K562 (cell line): ENCODE data around the gene SRSF5. TPM values are rescaled to one million over a fixed set of nuclear protein-coding genes. Genes with fewer than 3 reads are reported as not detected.
A peak's percentile ranks its signal among the peaks of the same experiment; 100 is the strongest.

Experiments
- BCOR ChIP-seq: fragments of 450-650 bp; IDR thresholded peaks from 2 replicates; pipeline ENCODE4 v1.6.1; 2016
- HEY1 ChIP-seq: fragments of 250-450 bp; sonication (Bioruptor Pico); IDR thresholded peaks from 2 replicates; pipeline ENCODE4 v1.5.0; 2020; ENCODE audit warnings: mild to moderate bottlenecking, moderate library complexity, borderline replicate concordance
- MAZ ChIP-seq, 2 experiments: fragments of 450-650 bp in 1 of 2; sonication (generic) in 1 of 2; formaldehyde crosslinking; IDR thresholded peaks in 1 of 2; conservative IDR thresholded peaks in 1 of 2; 2 replicates each; pipeline versions ENCODE4 v1.4.0 to v1.5.0; 2020; ENCODE audit warnings: mild to moderate bottlenecking in 1 of 2, missing genetic modification reagents in 1 of 2
- MEIS2 ChIP-seq: fragments of 450-650 bp; IDR thresholded peaks from 2 replicates; pipeline ENCODE4 v1.6.1; 2014; ENCODE audit warnings: mild to moderate bottlenecking; ENCODE audit not compliant: partially characterized antibody
- MTA3 ChIP-seq: fragments of 450-650 bp; formaldehyde crosslinking; IDR thresholded peaks from 2 replicates; pipeline ENCODE4 v1.6.1; 2017; ENCODE audit warnings: mild to moderate bottlenecking, borderline replicate concordance
- NFYB ChIP-seq: IDR thresholded peaks from 2 replicates; pipeline ENCODE4 v1.6.1; 2011; ENCODE audit warnings: mild to moderate bottlenecking, moderate library complexity; ENCODE audit not compliant: insufficient read length; ENCODE audit errors: extremely low read depth
- POLR2H ChIP-seq: IDR thresholded peaks from 2 replicates; pipeline ENCODE4 v1.6.1; 2016; ENCODE audit warnings: missing genetic modification characterization, low read depth, mild to moderate bottlenecking, control low read depth, missing compliant biosample characterization, moderate library complexity
- SPI1 ChIP-seq: IDR thresholded peaks from 2 replicates; pipeline ENCODE4 v1.6.1; 2011; ENCODE audit warnings: low read depth, low read length, control low read depth, borderline replicate concordance
- U2AF1 ChIP-seq: fragments of 200-400 bp; formaldehyde crosslinking; optimal IDR thresholded peaks from 2 replicates; pipeline ENCODE3; 2017; ENCODE audit warnings: mild to moderate bottlenecking, low read depth, low read length, moderate library complexity
- U2AF2 ChIP-seq: fragments of 200-400 bp; formaldehyde crosslinking; optimal IDR thresholded peaks from 2 replicates; pipeline ENCODE3; 2017; ENCODE audit warnings: low read depth, mild to moderate bottlenecking, low read length
- ZNF324 ChIP-seq: fragments of 250-450 bp; sonication (Bioruptor Pico); IDR thresholded peaks from 2 replicates; pipeline ENCODE4 v1.4.0; 2020; ENCODE audit warnings: mild to moderate bottlenecking
- ZNF57 ChIP-seq: fragments of 450-650 bp; formaldehyde crosslinking; IDR thresholded peaks from 2 replicates; pipeline ENCODE4 v1.4.0; 2020; ENCODE audit warnings: mild to moderate bottlenecking, moderate library complexity
- polyA plus RNA-seq, 8 experiments: library from polyadenylated mRNA; depleted of rRNA in 4 of 8; stranded (reverse) in 5 of 8; unstranded in 3 of 8; fragments of >200 nt; fragmentation: Nextera tagmentation in 2 of 8; fragmentation: Illumina TruSeq in 1 of 8; extraction: Ambion mirVana in 2 of 8; extraction: Trizol in 1 of 8; gene quantifications; 2 replicates each; pipeline versions ENCODE4 v1.2.1 to v1.2.3, GENCODE V29; 2011 to 2014; ENCODE audit warnings: inconsistent platforms in 1 of 8, missing spikeins in 1 of 8
- total RNA-seq, 7 experiments: library from RNA; depleted of rRNA in 6 of 7; stranded (reverse); fragments of >200 nt in 6 of 7; fragmentation: Illumina TruSeq in 2 of 7; extraction: Trizol in 2 of 7; gene quantifications; 2 replicates each; pipeline versions ENCODE4 v1.2.1 to v1.2.3, GENCODE V29; 2011 to 2021; ENCODE audit warnings: low replicate concordance in 1 of 7
- TF ChIP-seq, protein P1 (sequence below): fragments of 450-650 bp; conservative IDR thresholded peaks from 2 replicates; pipeline ENCODE4 v1.6.1; 2016; ENCODE audit warnings: missing genetic modification characterization, low read depth, mild to moderate bottlenecking, control low read depth, missing compliant biosample characterization
- TF ChIP-seq, protein P2 (sequence below), 2 experiments: fragments of 450-650 bp in 1 of 2; sonication (generic) in 1 of 2; formaldehyde crosslinking in 1 of 2; IDR thresholded peaks; 2 replicates each; pipeline versions ENCODE4 v1.7.1 to v1.9.0; 2016 to 2022; ENCODE audit warnings: inconsistent platforms in 1 of 2, mild to moderate bottlenecking in 1 of 2, missing genetic modification reagents in 1 of 2
- TF ChIP-seq, protein P3 (sequence below): fragments of 250-450 bp; sonication (Bioruptor Pico); IDR thresholded peaks from 2 replicates; pipeline ENCODE4 v1.8.0; 2022; ENCODE audit warnings: moderate library complexity, mild to moderate bottlenecking, inconsistent platforms

Gene SRSF5
- total and polyA plus RNA-seq, 9 of the 15 experiments (the other 6 are each of a cell fraction or from before 2014, with no cell fraction given): 108 to 460 (median 212) TPM

DNA sequence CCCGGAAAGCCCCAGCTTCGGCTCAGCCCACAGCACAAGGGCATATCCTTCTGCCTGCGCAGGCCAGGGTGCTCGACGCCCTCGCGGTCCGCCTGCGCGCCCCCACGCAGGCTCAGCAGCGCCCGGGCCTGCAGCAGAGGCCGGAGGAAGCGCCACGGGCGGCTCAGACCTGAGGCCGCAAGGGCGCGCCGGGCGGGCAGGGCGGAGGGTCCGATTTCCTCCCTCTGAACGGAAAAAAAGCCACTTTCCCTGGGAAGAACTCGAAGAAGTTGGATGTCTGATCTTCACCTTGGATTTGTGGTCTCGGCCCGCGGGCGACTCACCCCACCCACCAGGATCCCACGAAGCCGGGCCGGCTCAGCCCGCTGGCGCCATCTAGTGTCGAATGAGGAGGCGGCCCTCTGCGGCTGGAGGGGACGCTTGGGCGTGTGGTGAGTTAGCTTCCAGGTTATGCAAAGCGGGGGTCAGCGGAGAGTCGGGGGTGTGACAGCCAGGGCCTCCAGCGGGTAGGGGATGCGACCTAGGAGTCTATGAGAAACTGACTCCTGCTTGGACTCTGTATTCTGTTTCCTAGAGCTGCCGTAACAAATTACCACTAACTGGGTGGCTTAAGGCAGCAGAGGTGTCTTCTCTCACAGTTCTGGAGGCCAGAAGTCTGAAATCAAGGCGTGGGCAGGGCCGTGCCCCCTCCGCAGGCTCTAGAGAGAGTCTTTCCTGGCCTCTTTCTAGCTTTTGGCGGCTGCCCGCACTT lies 40.0 kb upstream of the SRSF5 start (continued):
- TF ChIP-seq, protein P1, sequence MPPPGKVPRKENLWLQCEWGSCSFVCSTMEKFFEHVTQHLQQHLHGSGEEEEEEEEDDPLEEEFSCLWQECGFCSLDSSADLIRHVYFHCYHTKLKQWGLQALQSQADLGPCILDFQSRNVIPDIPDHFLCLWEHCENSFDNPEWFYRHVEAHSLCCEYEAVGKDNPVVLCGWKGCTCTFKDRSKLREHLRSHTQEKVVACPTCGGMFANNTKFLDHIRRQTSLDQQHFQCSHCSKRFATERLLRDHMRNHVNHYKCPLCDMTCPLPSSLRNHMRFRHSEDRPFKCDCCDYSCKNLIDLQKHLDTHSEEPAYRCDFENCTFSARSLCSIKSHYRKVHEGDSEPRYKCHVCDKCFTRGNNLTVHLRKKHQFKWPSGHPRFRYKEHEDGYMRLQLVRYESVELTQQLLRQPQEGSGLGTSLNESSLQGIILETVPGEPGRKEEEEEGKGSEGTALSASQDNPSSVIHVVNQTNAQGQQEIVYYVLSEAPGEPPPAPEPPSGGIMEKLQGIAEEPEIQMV: peak; percentile 57; the same call in 1 of the 2 replicates
- no peak for TF ChIP-seq HEY1 (CRISPR knock-in tag)
- TF ChIP-seq U2AF2: no peak
- peak; percentile 5 for TF ChIP-seq MEIS2
- TF ChIP-seq BCOR: no peak
- TF ChIP-seq SPI1: no peak
- TF ChIP-seq, protein P2, sequence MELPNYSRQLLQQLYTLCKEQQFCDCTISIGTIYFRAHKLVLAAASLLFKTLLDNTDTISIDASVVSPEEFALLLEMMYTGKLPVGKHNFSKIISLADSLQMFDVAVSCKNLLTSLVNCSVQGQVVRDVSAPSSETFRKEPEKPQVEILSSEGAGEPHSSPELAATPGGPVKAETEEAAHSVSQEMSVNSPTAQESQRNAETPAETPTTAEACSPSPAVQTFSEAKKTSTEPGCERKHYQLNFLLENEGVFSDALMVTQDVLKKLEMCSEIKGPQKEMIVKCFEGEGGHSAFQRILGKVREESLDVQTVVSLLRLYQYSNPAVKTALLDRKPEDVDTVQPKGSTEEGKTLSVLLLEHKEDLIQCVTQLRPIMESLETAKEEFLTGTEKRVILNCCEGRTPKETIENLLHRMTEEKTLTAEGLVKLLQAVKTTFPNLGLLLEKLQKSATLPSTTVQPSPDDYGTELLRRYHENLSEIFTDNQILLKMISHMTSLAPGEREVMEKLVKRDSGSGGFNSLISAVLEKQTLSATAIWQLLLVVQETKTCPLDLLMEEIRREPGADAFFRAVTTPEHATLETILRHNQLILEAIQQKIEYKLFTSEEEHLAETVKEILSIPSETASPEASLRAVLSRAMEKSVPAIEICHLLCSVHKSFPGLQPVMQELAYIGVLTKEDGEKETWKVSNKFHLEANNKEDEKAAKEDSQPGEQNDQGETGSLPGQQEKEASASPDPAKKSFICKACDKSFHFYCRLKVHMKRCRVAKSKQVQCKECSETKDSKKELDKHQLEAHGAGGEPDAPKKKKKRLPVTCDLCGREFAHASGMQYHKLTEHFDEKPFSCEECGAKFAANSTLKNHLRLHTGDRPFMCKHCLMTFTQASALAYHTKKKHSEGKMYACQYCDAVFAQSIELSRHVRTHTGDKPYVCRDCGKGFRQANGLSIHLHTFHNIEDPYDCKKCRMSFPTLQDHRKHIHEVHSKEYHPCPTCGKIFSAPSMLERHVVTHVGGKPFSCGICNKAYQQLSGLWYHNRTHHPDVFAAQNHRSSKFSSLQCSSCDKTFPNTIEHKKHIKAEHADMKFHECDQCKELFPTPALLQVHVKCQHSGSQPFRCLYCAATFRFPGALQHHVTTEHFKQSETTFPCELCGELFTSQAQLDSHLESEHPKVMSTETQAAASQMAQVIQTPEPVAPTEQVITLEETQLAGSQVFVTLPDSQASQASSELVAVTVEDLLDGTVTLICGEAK (IDR thresholded peaks at IDR 0.05): no peak
- TF ChIP-seq, protein P2 (CRISPR knock-in tag; IDR thresholded peaks at IDR 0.05): no peak
- TF ChIP-seq NFYB: no peak
- TF ChIP-seq U2AF1: no peak
- no peak for TF ChIP-seq POLR2H
- no peak for TF ChIP-seq ZNF57 (CRISPR knock-in tag)
- no peak for TF ChIP-seq ZNF324 (CRISPR knock-in tag)
- TF ChIP-seq, protein P3, sequence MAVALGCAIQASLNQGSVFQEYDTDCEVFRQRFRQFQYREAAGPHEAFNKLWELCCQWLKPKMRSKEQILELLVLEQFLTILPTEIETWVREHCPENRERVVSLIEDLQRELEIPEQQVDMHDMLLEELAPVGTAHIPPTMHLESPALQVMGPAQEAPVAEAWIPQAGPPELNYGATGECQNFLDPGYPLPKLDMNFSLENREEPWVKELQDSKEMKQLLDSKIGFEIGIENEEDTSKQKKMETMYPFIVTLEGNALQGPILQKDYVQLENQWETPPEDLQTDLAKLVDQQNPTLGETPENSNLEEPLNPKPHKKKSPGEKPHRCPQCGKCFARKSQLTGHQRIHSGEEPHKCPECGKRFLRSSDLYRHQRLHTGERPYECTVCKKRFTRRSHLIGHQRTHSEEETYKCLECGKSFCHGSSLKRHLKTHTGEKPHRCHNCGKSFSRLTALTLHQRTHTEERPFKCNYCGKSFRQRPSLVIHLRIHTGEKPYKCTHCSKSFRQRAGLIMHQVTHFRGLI (CRISPR knock-in tag): no peak
- TF ChIP-seq MAZ (CRISPR knock-in tag; conservative IDR thresholded peaks at IDR 0.05 in 1 of 2, IDR thresholded peaks at IDR 0.05 in 1 of 2): peak in 1 of 2 experiments; percentile 88; a peak in 3 of 4 replicates
- TF ChIP-seq MTA3: peak; percentile 48; the same call in 1 of the 2 replicates
